ENCODE data around the gene SELENOF. TPM values are rescaled to one million over a fixed set of nuclear protein-coding genes. Genes with fewer than 3 reads are reported as not detected.

Gene SELENOF
- total and polyA plus RNA-seq, 2 of the 13 experiments (the other 11 are each of a cell fraction or from before 2014, with no cell fraction given), result 133 to 163 TPM

- ChIA-PET CTCF (ENCODE audit: low intra/inter-chr PET ratio, low total read pairs) (no interaction called here), POLR2A (interaction anchor here (1.2 to 1.3 kb wide), 2 partner anchors 23 to 24 kb away, joined by 3 to 4 read pairs; partner anchors contain the start of genes HS2ST1 and SELENOF)
- DNase-seq (ENCODE audit: low spot score), result no peak
- no peak for ATAC-seq
- H4K20me1 ChIP-seq (ENCODE audit: insufficient read depth, low read length), result 0 out of 2 replicates have a peak, but pooled peaks cover 2% of the 10 kb centered on the region
- in situ Hi-C loops (cut with HindIII; ENCODE audit: extremely low pct_ligation_motif_present, low pct_unique_long_range_greater_than_20kb) (no loop called here), intact Hi-C loops (cut with micrococcal nuclease; ENCODE audit: unreplicated experiment) (no loop called here)
- 14% methylated on average over 1 of the region's 1 CpG for WGBS (ENCODE audit: low lambda C conversion rate)
- no peak overlapping the region for H3K4me3 ChIP-seq (replicated peaks in 1 of 3; ENCODE audit: insufficient read depth in 1 of 3, low read depth in 2 of 3, low read length in 3 of 3)
- H3K79me2 ChIP-seq (ENCODE audit: insufficient read depth, low read length), result peaks cover 99% of the 10 kb centered on the region
- H3K27me3 ChIP-seq (ENCODE audit: control insufficient read depth in 1 of 2, insufficient read depth in 2 of 2, low read length in 2 of 2), result no peaks in the 10 kb centered on the region
- H3K36me3 ChIP-seq (replicated peaks in 1 of 2; ENCODE audit: control insufficient read depth in 1 of 2, insufficient read depth in 2 of 2, low read length in 2 of 2), result no peaks in the 10 kb centered on the region
- H3K4me1 ChIP-seq (ENCODE audit: insufficient read depth, low read length), result peaks cover 42% of the 10 kb centered on the region
- BruUV-seq (replicated peaks), result no TSS peak
- no peak for TF ChIP-seq HOXA5 (CRISPR knock-in tag; IDR thresholded peaks at IDR 0.05)
- 0 out of 2 replicates have a peak, but pooled peaks have one; percentile 15 for TF ChIP-seq TBX3 (IDR thresholded peaks at IDR 0.05; ENCODE audit: borderline replicate concordance)
- TF ChIP-seq ONECUT2 (CRISPR knock-in tag; IDR thresholded peaks at IDR 0.05), result peak; percentile 83
- TF ChIP-seq CSRNP2 (CRISPR knock-in tag; conservative IDR thresholded peaks at IDR 0.05; ENCODE audit: low read depth), result no peak
- no peak for TF ChIP-seq MED13 (CRISPR knock-in tag; IDR thresholded peaks at IDR 0.05)
- TF ChIP-seq ZSCAN25 (CRISPR knock-in tag; IDR thresholded peaks at IDR 0.05), result no peak
- no peak overlapping the region for H3K4me2 ChIP-seq (ENCODE audit: low read depth, low read length)
- H3K27ac ChIP-seq (ENCODE audit: extremely low read length, insufficient read depth, low read length), result no peak overlapping the region
- H2AFZ ChIP-seq (ENCODE audit: low read length), result no peak overlapping the region
- no peak for FAIRE-seq
- H3K9ac ChIP-seq (ENCODE audit: insufficient read depth, low read depth, low read length), result no peak overlapping the region
- no peaks in the 10 kb centered on the region for H3K9me3 ChIP-seq (ENCODE audit: low read length)
Measured at GRCh38 chr1:86938450-86938849, 24.5 kb upstream of the SELENOF start.
